Right atrium auricular region (tissue), 2 donors: ENCODE measurements around the gene OAF. TPM values are rescaled to one million over a fixed set of nuclear protein-coding genes. Genes with fewer than 3 reads are reported as not detected.
"Not testable (repeated sequence)": the region's sequence is repeated elsewhere in the genome, so short reads cannot be mapped to it uniquely, and the experiment has no call there.

Experiments used
- DNase-seq: peaks from one replicate; pipeline ENCODE4 v3.0.0-alpha.2; 2019; ENCODE audit warnings: low spot score
- H3K27ac ChIP-seq, 2 donors: fragments of 200-600 bp; sonication (generic); 1 replicate in 1 of 2; 2 replicates in 1 of 2; pipeline ENCODE4 v1.5.1; 2016 to 2019
- H3K27me3 ChIP-seq, 2 donors: fragments of 200-600 bp; sonication (generic); one replicate each; pipeline versions ENCODE4 v1.5.1 to v1.6.0; 2017 to 2019
- H3K36me3 ChIP-seq: fragments of 200-600 bp; sonication (generic); one replicate; pipeline ENCODE4 v1.5.1; 2016
- H3K4me1 ChIP-seq, 2 donors: fragments of 200-600 bp; sonication (generic); one replicate each; pipeline versions ENCODE4 v1.5.1 to v1.6.0; 2017 to 2019
- H3K4me3 ChIP-seq, 2 donors: fragments of 200-600 bp; sonication (generic); 1 replicate in 1 of 2; 2 replicates in 1 of 2; pipeline ENCODE4 v1.5.1; 2017 to 2019; ENCODE audit warnings: mild to moderate bottlenecking in 1 of 2, moderate library complexity in 1 of 2
- H3K9me3 ChIP-seq, 2 donors: fragments of 200-600 bp; sonication (generic); one replicate each; pipeline ENCODE4 v1.5.1; 2019
- total RNA-seq, 2 donors: library from RNA; depleted of rRNA; stranded (reverse); fragments of >200 nt; gene quantifications; one replicate each; pipeline ENCODE4 v1.1.0, GENCODE V29; 2016
- TF ChIP-seq, protein P1 (sequence below), 2 donors: fragments of 200-600 bp; sonication (generic); IDR thresholded peaks; one replicate each; pipeline ENCODE4 v1.5.1; 2019; ENCODE audit warnings: antibody characterized with exemption in 2 of 2

Gene OAF
- total RNA-seq, 2 donors from 2014 or later: 27.9 to 43.6 TPM

DNA sequence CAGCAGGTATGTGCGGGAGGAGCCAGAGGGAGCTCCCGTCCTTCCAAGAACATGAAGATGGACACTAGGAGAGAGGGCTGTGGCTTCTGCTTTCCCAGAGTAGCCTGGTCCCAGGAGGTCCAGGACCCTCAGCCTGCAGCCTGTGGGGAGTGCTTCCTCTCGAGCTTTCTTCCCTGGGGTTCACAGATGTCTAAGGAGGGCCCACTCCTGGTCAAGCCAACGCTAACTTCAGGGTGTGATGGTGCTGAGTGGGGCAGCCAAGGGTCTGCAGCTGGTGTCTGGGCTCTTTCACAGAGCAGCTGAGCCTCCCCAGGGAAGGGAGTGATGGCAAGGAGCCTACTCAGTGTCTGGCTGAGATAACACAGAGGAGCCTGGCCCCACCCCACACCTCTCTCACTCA lies 32.4 kb downstream of the OAF start:
- TF ChIP-seq, protein P1, sequence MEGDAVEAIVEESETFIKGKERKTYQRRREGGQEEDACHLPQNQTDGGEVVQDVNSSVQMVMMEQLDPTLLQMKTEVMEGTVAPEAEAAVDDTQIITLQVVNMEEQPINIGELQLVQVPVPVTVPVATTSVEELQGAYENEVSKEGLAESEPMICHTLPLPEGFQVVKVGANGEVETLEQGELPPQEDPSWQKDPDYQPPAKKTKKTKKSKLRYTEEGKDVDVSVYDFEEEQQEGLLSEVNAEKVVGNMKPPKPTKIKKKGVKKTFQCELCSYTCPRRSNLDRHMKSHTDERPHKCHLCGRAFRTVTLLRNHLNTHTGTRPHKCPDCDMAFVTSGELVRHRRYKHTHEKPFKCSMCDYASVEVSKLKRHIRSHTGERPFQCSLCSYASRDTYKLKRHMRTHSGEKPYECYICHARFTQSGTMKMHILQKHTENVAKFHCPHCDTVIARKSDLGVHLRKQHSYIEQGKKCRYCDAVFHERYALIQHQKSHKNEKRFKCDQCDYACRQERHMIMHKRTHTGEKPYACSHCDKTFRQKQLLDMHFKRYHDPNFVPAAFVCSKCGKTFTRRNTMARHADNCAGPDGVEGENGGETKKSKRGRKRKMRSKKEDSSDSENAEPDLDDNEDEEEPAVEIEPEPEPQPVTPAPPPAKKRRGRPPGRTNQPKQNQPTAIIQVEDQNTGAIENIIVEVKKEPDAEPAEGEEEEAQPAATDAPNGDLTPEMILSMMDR (IDR thresholded peaks at IDR 0.05): no peak
- no peaks in the 10 kb centered on the region for H3K9me3 ChIP-seq
- no peak overlapping the region for H3K27ac ChIP-seq
- no peak for DNase-seq
- no peaks in the 10 kb centered on the region for H3K36me3 ChIP-seq
- H3K4me1 ChIP-seq: peaks cover 0 to 8% of the 10 kb centered on the region in 2 donors
- H3K27me3 ChIP-seq: no peaks in the 10 kb centered on the region
- no peak overlapping the region for H3K4me3 ChIP-seq

DNA sequence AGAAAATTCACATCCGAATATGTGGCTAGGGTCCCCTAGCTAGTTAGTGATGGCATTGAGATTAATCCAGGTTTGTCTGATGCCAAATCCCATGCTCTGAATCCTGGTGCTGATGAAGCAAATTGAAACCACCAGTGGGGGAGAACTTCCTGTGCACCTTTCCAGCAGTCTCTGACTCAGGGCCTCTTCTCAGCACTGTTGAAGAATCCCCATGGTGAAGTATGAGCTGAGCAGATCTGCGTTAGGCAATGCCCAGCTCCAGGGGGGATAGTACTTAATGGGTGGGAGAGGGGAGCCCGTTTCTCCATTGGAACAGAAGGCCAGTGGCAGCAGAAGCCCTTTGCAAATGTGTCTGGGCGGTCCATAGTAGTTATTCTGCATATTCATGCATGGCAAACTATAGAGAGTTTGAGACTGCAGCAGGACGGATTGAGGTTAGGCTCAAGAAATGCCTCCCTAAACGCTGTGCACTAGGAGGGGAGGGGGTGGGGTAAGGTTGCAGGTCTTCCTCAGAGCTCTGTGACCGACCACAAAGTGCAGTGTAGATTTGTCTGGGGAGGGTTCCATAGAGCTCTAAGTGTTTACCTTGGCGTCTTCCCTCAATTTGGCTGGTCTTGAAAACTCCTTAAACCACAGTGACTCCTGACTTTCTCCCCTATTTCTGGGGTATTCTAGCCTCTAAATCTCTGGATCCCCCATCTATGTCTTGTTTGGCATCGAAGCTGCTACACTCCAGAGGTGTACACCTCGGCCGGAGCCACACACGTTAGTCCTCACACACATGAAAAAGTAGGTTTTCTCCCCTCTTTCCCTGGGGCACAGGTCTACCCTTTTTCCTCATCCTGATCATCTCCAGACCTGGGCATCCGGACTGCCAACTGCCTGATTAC lies 33.9 kb downstream of the OAF start:
- Histone ChIP-seq H3K27ac (no peak overlapping the region), H3K4me3 (no peak overlapping the region), H3K27me3 (no peaks in the 10 kb centered on the region), H3K4me1 (peaks cover 0 to 6% of the 10 kb centered on the region in 2 donors), H3K36me3 (no peaks in the 10 kb centered on the region), H3K9me3 (no peaks in the 10 kb centered on the region)
- TF ChIP-seq, protein P1 (IDR thresholded peaks at IDR 0.05): no peak
- no peak for DNase-seq

- DNase-seq: no peak
- H3K9me3 ChIP-seq: no peaks in the 10 kb centered on the region
- no peaks in the 10 kb centered on the region for H3K4me1 ChIP-seq
- TF ChIP-seq, protein P1 (IDR thresholded peaks at IDR 0.05): no peak
- no peaks in the 10 kb centered on the region for H3K36me3 ChIP-seq
- H3K4me3 ChIP-seq: no peak overlapping the region
- H3K27me3 ChIP-seq: no peaks in the 10 kb centered on the region
- no peak overlapping the region for H3K27ac ChIP-seq
These were observed 34.6 kb downstream of the OAF start for GRCh38 chr11:120245434-120245833.

DNA sequence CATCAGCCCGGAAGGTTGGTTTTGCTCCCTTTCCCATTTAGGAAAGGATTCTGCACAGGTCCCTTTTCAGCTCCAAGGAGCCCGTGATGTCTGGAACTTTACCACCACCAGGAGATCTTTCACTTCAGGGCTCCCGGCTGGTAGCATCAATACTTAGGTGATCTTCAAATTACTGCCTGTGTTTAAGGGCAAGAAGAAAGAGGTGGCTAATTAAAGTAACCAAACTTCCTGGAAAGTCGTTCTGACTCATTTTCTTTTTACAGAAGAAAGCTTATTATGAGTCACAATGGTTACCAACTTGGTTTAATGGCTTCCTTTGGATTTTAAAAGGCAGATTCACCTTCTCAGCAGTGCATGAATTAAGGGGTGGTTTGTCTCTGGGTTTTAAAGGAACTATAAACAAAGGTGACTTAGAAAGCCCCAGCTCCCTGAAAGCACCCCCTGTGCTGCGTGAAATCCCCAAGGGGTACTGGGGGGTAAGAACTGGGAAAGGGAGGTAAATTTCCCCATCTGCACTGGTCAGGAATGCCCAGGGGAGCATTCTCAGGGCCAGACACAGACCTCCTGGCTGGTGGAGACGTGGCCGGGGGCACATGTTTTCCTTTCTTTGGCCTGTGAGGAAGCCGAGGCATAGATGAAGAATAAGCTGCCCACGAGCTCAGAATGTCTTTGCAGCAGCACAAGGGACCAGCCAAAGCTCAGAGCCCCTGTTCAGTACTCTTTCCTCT lies 37.9 kb downstream of the OAF start:
- DNase-seq: no peak
- no peak overlapping the region for H3K27ac ChIP-seq
- H3K4me3 ChIP-seq: no peak overlapping the region
- no peaks in the 10 kb centered on the region for H3K4me1 ChIP-seq
- TF ChIP-seq, protein P1 (IDR thresholded peaks at IDR 0.05): no peak
- no peaks in the 10 kb centered on the region for H3K9me3 ChIP-seq
- H3K36me3 ChIP-seq: no peaks in the 10 kb centered on the region
- H3K27me3 ChIP-seq: no peaks in the 10 kb centered on the region

DNA sequence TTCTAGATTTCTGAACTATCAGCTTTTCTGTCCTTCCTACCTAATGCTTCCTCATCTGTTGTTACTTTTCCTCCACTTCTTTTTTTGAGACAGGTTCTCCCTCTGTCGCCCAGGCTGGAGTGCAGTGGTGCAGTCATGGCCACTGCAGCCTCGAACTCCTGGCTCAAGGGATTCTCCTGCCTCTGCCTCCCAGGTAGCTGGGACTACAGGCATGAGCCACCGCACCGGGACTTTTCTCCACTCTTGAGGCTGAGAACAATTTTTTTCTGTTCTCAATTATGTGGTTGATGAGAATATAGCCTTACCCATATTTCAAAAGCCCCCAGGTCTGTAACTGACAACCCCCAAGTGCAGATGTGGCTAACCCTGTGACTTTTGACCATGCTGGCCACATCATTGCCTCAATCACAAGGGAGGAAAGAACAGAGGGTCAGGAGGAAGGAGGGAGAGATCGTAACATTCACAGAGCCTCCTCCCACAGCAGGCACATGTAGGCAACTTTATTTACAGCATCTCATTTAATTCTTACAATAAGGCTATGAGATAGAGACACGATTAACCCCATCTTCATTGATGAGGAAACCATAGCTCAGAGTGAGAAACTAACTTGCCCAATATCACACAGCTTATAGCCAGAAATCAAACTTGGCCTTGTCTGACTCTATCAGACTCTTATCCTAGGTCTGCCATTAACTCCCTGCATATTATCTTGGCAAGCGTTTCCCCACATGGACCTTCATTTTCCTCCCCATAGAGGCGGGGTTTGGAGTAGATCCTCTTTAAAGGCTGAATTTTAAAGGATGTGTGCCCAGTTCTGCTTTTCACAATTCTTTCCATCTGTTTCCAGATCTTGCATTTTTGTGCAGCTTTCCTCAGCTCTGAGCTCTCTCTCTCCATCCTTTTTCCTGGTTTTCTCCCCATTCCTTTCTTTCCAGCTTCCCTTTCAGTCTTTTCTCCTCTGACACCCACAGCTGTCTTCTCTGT lies 38.7 kb downstream of the OAF start:
- no peaks in the 10 kb centered on the region for H3K36me3 ChIP-seq
- H3K27me3 ChIP-seq: no peaks in the 10 kb centered on the region
- no peak for DNase-seq
- H3K9me3 ChIP-seq: no peaks in the 10 kb centered on the region
- TF ChIP-seq, protein P1 (IDR thresholded peaks at IDR 0.05): no peak
- no peak overlapping the region for H3K4me3 ChIP-seq
- no peak overlapping the region for H3K27ac ChIP-seq
- no peaks in the 10 kb centered on the region for H3K4me1 ChIP-seq

DNA sequence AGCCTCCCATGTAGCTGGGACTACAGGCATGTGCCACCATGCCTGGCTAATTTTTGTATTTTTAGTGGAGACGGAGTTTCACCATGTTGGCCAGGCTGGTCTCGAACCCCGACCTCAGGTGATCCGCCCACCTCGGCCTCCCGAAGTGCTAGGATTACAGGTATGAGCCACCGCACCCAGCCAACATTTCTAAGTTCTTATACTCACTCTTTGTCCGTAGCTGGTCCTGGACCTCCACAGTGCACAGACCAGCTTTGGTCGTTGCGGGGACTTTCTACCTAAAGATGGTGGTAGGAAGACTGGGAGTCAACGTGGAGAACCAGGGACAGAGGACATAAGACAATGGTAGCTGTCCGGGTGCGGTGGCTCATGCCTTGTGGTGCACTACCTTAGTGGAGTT lies 42.5 kb downstream of the OAF start:
- not testable (repeated sequence) for H3K27me3 ChIP-seq, H3K27ac ChIP-seq

More for the DNA sequence above, 42.5 kb downstream of the OAF start:
- H3K4me1 ChIP-seq: peaks cover 0 to 11% of the 10 kb centered on the region in 2 donors
- H3K9me3 ChIP-seq, DNase-seq, H3K4me3 ChIP-seq, H3K36me3 ChIP-seq: not testable (repeated sequence)
